Measurements from ENCODE around the gene LRIT2. TPM values are rescaled to one million over a fixed set of nuclear protein-coding genes. Genes with fewer than 3 reads are reported as not detected.

LRIT2 gene
- total RNA-seq, 5 donors from 2014 or later (not counting 1 experiment from before 2014, with no cell fraction given), result not detected

DNA sequence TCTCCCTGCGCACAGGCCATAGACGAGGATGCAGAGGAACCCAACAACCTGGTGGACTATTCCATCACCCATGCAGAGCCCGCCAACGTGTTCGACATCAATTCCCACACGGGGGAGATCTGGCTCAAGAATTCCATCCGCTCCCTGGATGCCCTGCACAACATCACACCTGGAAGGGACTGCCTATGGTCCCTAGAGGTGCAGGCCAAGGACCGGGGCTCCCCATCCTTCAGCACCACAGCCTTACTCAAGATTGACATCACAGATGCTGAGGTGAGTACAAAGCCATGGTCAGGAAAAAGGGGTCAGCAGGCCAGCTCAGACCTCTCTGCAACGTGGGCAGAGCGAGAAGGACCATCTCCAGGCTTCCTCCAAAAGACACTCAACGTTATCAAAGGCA lies 12.3 kb downstream of the LRIT2 start:
- peaks cover 0 to 14% of the 10 kb centered on the region in 2 experiments for H3K27me3 ChIP-seq (replicated peaks in 1 of 2; ENCODE audit: control insufficient read depth in 2 of 2, extremely low read depth in 1 of 2, insufficient read depth in 2 of 2, low read length in 1 of 2)
- DNase-seq (no peak), ATAC-seq (replicated peaks in 1 of 4) (no peak)
- peaks cover 4 to 8% of the 10 kb centered on the region in 2 donors for H3K27me3 Mint-ChIP-seq
- no peak overlapping the region for H3K27ac ChIP-seq (ENCODE audit: low read length)
- POLR2A ChIA-PET, result no interaction called here
- H3K9me3 ChIP-seq, result no peaks in the 10 kb centered on the region
- no peaks in the 10 kb centered on the region for H3K36me3 Mint-ChIP-seq
- 92% methylated on average over 7 of the region's 11 CpGs for WGBS (ENCODE audit: insufficient coverage)
- H3K36me3 ChIP-seq (ENCODE audit: control insufficient read depth in 2 of 2, extremely low read depth in 1 of 2, insufficient read depth in 1 of 2, low read length in 1 of 2), result no peaks in the 10 kb centered on the region
- no peak overlapping the region for H3K4me3 ChIP-seq (ENCODE audit: control insufficient read depth in 1 of 2, extremely low read depth in 1 of 2, low read length in 1 of 2)
- H3K27ac Mint-ChIP-seq, result no peak overlapping the region
- H3K4me1 Mint-ChIP-seq, result no peaks in the 10 kb centered on the region
- CTCF ChIA-PET, result no interaction called here
- no peaks in the 10 kb centered on the region for H3K9me3 Mint-ChIP-seq
- H3K4me3 Mint-ChIP-seq, result no peak overlapping the region
- no peaks in the 10 kb centered on the region for H3K4me1 ChIP-seq (ENCODE audit: control insufficient read depth in 1 of 2, extremely low read depth in 1 of 2, insufficient read depth in 2 of 2, low read length in 2 of 2)

DNA sequence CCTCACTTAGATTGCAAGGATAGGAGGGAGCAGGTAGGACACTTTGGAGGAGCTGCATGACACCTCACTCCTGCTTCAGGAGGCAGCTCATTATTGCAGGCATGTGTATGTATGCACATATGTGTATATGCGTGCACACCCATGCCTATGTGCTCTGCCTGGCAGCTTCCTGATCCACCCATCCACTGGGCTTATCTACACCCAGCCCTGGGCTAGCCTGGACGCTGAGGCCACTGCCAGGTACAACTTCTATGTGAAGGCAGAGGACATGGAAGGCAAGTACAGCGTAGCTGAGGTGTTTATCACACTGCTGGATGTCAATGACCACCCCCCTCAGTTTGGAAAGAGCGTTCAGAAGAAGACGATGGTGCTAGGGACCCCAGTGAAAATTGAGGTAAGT lies 13.3 kb downstream of the LRIT2 start:
- Histone ChIP-seq H3K4me3 (ENCODE audit: control insufficient read depth in 1 of 2, extremely low read depth in 1 of 2, low read length in 1 of 2) (no peak overlapping the region), H3K27me3 (replicated peaks in 1 of 2; ENCODE audit: control insufficient read depth in 2 of 2, extremely low read depth in 1 of 2, insufficient read depth in 2 of 2, low read length in 1 of 2) (peaks cover 0 to 18% of the 10 kb centered on the region in 2 experiments), H3K36me3 (ENCODE audit: control insufficient read depth in 2 of 2, extremely low read depth in 1 of 2, insufficient read depth in 1 of 2, low read length in 1 of 2) (no peaks in the 10 kb centered on the region), H3K27ac (ENCODE audit: low read length) (no peak overlapping the region), H3K9me3 (no peaks in the 10 kb centered on the region), H3K4me1 (ENCODE audit: control insufficient read depth in 1 of 2, extremely low read depth in 1 of 2, insufficient read depth in 2 of 2, low read length in 2 of 2) (no peaks in the 10 kb centered on the region)
- Mint-ChIP-seq H3K4me3 (no peak overlapping the region), H3K9me3 (no peaks in the 10 kb centered on the region), H3K27ac (no peak overlapping the region), H3K27me3 (peaks cover 8 to 17% of the 10 kb centered on the region in 2 donors), H3K4me1 (no peaks in the 10 kb centered on the region), H3K36me3 (no peaks in the 10 kb centered on the region)
- DNase-seq (no peak), ATAC-seq (replicated peaks in 1 of 4) (no peak)
- POLR2A ChIA-PET, result interaction anchor here in 1 of 2 donors (0.6 kb wide), 1 partner anchor 63 kb away, joined by 5 read pairs; no protein-coding TSS in a partner anchor
- CTCF ChIA-PET, result interaction anchor here in 1 of 2 donors (0.6 to 0.9 kb wide), 2 partner anchors 9 to 58 kb away, joined by 3 read pairs; no protein-coding TSS in a partner anchor
- WGBS (ENCODE audit: insufficient coverage), result 40% methylated on average over 1 of the region's 5 CpGs

- WGBS (ENCODE audit: insufficient coverage), result 80% methylated on average over 2 of the region's 2 CpGs
- Histone ChIP-seq H3K4me1 (ENCODE audit: control insufficient read depth in 1 of 2, extremely low read depth in 1 of 2, insufficient read depth in 2 of 2, low read length in 2 of 2) (no peaks in the 10 kb centered on the region), H3K27me3 (replicated peaks in 1 of 2; ENCODE audit: control insufficient read depth in 2 of 2, extremely low read depth in 1 of 2, insufficient read depth in 2 of 2, low read length in 1 of 2) (peaks cover 0 to 18% of the 10 kb centered on the region in 2 experiments), H3K9me3 (no peaks in the 10 kb centered on the region), H3K27ac (ENCODE audit: low read length) (no peak overlapping the region), H3K36me3 (ENCODE audit: control insufficient read depth in 2 of 2, extremely low read depth in 1 of 2, insufficient read depth in 1 of 2, low read length in 1 of 2) (no peaks in the 10 kb centered on the region), H3K4me3 (ENCODE audit: control insufficient read depth in 1 of 2, extremely low read depth in 1 of 2, low read length in 1 of 2) (no peak overlapping the region)
- POLR2A ChIA-PET, result interaction anchor here in 1 of 2 donors (0.6 kb wide), 1 partner anchor 63 kb away, joined by 5 read pairs; no protein-coding TSS in a partner anchor
- H3K4me3 Mint-ChIP-seq, result no peak overlapping the region
- H3K27ac Mint-ChIP-seq, result no peak overlapping the region
- CTCF ChIA-PET, result interaction anchor here in 1 of 2 donors (0.6 to 0.9 kb wide), 2 partner anchors 9 to 57 kb away, joined by 3 read pairs; no protein-coding TSS in a partner anchor
- no peaks in the 10 kb centered on the region for H3K4me1 Mint-ChIP-seq
- H3K36me3 Mint-ChIP-seq, result no peaks in the 10 kb centered on the region
- peaks cover 10 to 22% of the 10 kb centered on the region in 2 donors for H3K27me3 Mint-ChIP-seq
- H3K9me3 Mint-ChIP-seq, result no peaks in the 10 kb centered on the region
- no peak for DNase-seq
- no peak for ATAC-seq (replicated peaks in 1 of 4)
Observed at GRCh38 chr10:84211566-84211965, 13.8 kb downstream of the LRIT2 start.

- no peaks in the 10 kb centered on the region for H3K36me3 ChIP-seq (ENCODE audit: control insufficient read depth in 2 of 2, extremely low read depth in 1 of 2, insufficient read depth in 1 of 2, low read length in 1 of 2)
- Mint-ChIP-seq H3K4me3 (no peak overlapping the region), H3K4me1 (no peaks in the 10 kb centered on the region), H3K27me3 (peaks cover 6 to 23% of the 10 kb centered on the region in 2 donors), H3K27ac (no peak overlapping the region), H3K36me3 (no peaks in the 10 kb centered on the region), H3K9me3 (no peaks in the 10 kb centered on the region)
- no peak overlapping the region for H3K4me3 ChIP-seq (ENCODE audit: control insufficient read depth in 1 of 2, extremely low read depth in 1 of 2, low read length in 1 of 2)
- CTCF ChIA-PET, result interaction anchor here (0.5 to 4.8 kb wide), 3 partner anchors 60 to 111 kb away, joined by 3 to 51 read pairs (median 4); no protein-coding TSS in a partner anchor
- POLR2A ChIA-PET, result no interaction called here
- no peaks in the 10 kb centered on the region for H3K4me1 ChIP-seq (ENCODE audit: control insufficient read depth in 1 of 2, extremely low read depth in 1 of 2, insufficient read depth in 2 of 2, low read length in 2 of 2)
- no peak overlapping the region for H3K27ac ChIP-seq (ENCODE audit: low read length)
- WGBS (ENCODE audit: insufficient coverage), result 92% methylated on average over 9 of the region's 10 CpGs
- no peak for ATAC-seq (replicated peaks in 1 of 4)
- H3K27me3 ChIP-seq (replicated peaks in 1 of 2; ENCODE audit: control insufficient read depth in 2 of 2, extremely low read depth in 1 of 2, insufficient read depth in 2 of 2, low read length in 1 of 2), result peaks cover 0 to 29% of the 10 kb centered on the region in 2 experiments
- no peaks in the 10 kb centered on the region for H3K9me3 ChIP-seq
- no peak for DNase-seq
Observed at GRCh38 chr10:84208023-84208422, 17.3 kb downstream of the LRIT2 start.

- Histone ChIP-seq H3K4me3 (ENCODE audit: control insufficient read depth in 1 of 2, extremely low read depth in 1 of 2, low read length in 1 of 2) (no peak overlapping the region), H3K9me3 (no peaks in the 10 kb centered on the region), H3K27me3 (replicated peaks in 1 of 2; ENCODE audit: control insufficient read depth in 2 of 2, extremely low read depth in 1 of 2, insufficient read depth in 2 of 2, low read length in 1 of 2) (peaks cover 0 to 28% of the 10 kb centered on the region in 2 experiments), H3K36me3 (ENCODE audit: control insufficient read depth in 2 of 2, extremely low read depth in 1 of 2, insufficient read depth in 1 of 2, low read length in 1 of 2) (no peaks in the 10 kb centered on the region), H3K27ac (ENCODE audit: low read length) (no peak overlapping the region), H3K4me1 (ENCODE audit: control insufficient read depth in 1 of 2, extremely low read depth in 1 of 2, insufficient read depth in 2 of 2, low read length in 2 of 2) (no peaks in the 10 kb centered on the region)
- no peaks in the 10 kb centered on the region for H3K36me3 Mint-ChIP-seq
- 64% methylated on average over 3 of the region's 6 CpGs for WGBS (ENCODE audit: insufficient coverage)
- no peaks in the 10 kb centered on the region for H3K9me3 Mint-ChIP-seq
- H3K4me3 Mint-ChIP-seq, result no peak overlapping the region
- peaks cover 6 to 26% of the 10 kb centered on the region in 2 donors for H3K27me3 Mint-ChIP-seq
- ChIA-PET POLR2A (interaction anchor here in 1 of 2 donors (0.6 kb wide), 1 partner anchor 37 kb away, joined by 3 read pairs; no protein-coding TSS in a partner anchor), CTCF (interaction anchor here (0.8 to 4.8 kb wide), 7 partner anchors 9 to 66 kb away, joined by 3 to 51 read pairs (median 3); no protein-coding TSS in a partner anchor)
- DNase-seq (no peak), ATAC-seq (replicated peaks in 1 of 4) (no peak)
- H3K27ac Mint-ChIP-seq, result no peak overlapping the region
- no peaks in the 10 kb centered on the region for H3K4me1 Mint-ChIP-seq
Observed at GRCh38 chr10:84205853-84206525, 19.4 kb downstream of the LRIT2 start.

DNA sequence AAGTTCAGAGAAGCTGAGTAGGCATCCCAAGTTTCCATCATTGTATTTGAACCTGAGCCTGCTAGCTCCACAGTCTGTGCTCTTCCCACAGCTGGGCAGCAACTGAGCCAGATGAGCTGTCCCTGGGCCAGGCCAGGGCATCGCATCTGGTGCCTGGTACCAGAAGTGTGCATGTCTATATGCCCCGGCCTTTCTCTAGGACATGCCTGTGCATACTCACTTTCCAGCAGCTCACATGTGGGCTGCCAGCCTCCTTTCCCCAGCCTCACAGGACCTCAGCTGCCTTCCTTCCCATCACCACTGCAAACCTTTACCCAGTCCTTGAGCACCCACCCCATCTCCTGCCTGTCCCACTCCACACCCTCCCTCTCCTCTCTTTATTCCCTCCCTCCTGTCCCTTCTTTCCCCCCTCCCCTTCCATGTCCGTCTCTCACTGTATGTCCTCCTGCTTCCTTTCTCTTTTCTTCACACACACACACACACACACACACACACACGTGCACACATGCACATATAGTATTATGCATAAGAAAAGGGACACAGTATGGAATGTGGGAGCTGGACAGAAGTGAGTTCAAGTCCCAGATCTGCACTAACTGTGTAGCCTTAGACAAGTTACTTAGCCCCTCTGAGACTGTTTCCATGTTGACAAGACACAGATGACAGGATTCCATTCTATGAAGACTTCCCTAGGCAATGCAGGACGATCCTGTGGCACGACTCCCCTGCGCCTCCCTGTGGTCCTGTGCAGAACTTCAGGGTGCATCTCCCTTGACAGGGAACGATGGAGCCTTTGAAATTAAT lies 20.1 kb downstream of the LRIT2 start:
- H3K4me3 ChIP-seq (ENCODE audit: control insufficient read depth in 1 of 2, extremely low read depth in 1 of 2, low read length in 1 of 2), result no peak overlapping the region
- no peaks in the 10 kb centered on the region for H3K9me3 Mint-ChIP-seq
- no peaks in the 10 kb centered on the region for H3K36me3 ChIP-seq (ENCODE audit: control insufficient read depth in 2 of 2, extremely low read depth in 1 of 2, insufficient read depth in 1 of 2, low read length in 1 of 2)
- no peak overlapping the region for H3K27ac ChIP-seq (ENCODE audit: low read length)
- no peaks in the 10 kb centered on the region for H3K9me3 ChIP-seq
- ChIA-PET CTCF (interaction anchor here (0.8 to 4.8 kb wide), 6 partner anchors 10 to 65 kb away, joined by 3 to 51 read pairs (median 7); no protein-coding TSS in a partner anchor), POLR2A (no interaction called here)
- WGBS (ENCODE audit: insufficient coverage), result 61% methylated on average over 3 of the region's 8 CpGs
- H3K4me1 Mint-ChIP-seq, result no peaks in the 10 kb centered on the region
- ATAC-seq (replicated peaks in 1 of 4) (peak; percentile 64 to 91 (median 70)), DNase-seq (peak; percentile 22 to 81 (median 63))
- no peak overlapping the region for H3K27ac Mint-ChIP-seq
- H3K4me1 ChIP-seq (ENCODE audit: control insufficient read depth in 1 of 2, extremely low read depth in 1 of 2, insufficient read depth in 2 of 2, low read length in 2 of 2), result no peaks in the 10 kb centered on the region
- H3K36me3 Mint-ChIP-seq, result no peaks in the 10 kb centered on the region
- H3K4me3 Mint-ChIP-seq, result no peak overlapping the region
- peaks cover 0 to 24% of the 10 kb centered on the region in 2 experiments for H3K27me3 ChIP-seq (replicated peaks in 1 of 2; ENCODE audit: control insufficient read depth in 2 of 2, extremely low read depth in 1 of 2, insufficient read depth in 2 of 2, low read length in 1 of 2)
- H3K27me3 Mint-ChIP-seq, result peaks cover 6 to 26% of the 10 kb centered on the region in 2 donors

All from T-cell (primary cell).